GM19240 (cell line): ENCODE results near the gene NAA16.
"Not testable (repeated sequence)": the region's sequence is repeated elsewhere in the genome, so short reads cannot be mapped to it uniquely, and the experiment has no call there.

Experiments
- DNase-seq: peaks from one replicate; pipeline ENCODE4 v3.0.0; 2011; ENCODE audit warnings: low spot score; ENCODE audit not compliant: insufficient read length

NAA16 gene

GRCh38 chr13:41310963-41311405, at the start of gene NAA16:
Gene NAA16 (plus strand): TSS chr13:41311267. CDS start chr13:41311529, 262 bp downstream.
- DNase-seq, result peak; percentile 81

GRCh38 chr13:41263261-41263971, 47.7 kb upstream of the NAA16 start, which contains the start of gene MTRF1:
Gene MTRF1 (minus strand): TSS chr13:41263576. CDS start chr13:41260907, 2,669 bp downstream.
- DNase-seq, result peak; percentile 56

- no peak for DNase-seq
Observed at GRCh38 chr13:41267106-41267505, 44.0 kb upstream of the NAA16 start.

GRCh38 chr13:41268764-41269163, 42.3 kb upstream of the NAA16 start:
- no peak for DNase-seq

GRCh38 chr13:41271456-41272285, 39.4 kb upstream of the NAA16 start:
- no peak for DNase-seq

GRCh38 chr13:41273831-41274441, 37.1 kb upstream of the NAA16 start:
- no peak for DNase-seq

GRCh38 chr13:41274881-41275280, 36.2 kb upstream of the NAA16 start:
- no peak for DNase-seq

- DNase-seq, result no peak
Observed at GRCh38 chr13:41276824-41277223, 34.2 kb upstream of the NAA16 start.

- not testable (repeated sequence) for DNase-seq
Observed at GRCh38 chr13:41279156-41279555, 31.9 kb upstream of the NAA16 start.

GRCh38 chr13:41282129-41282571, 28.9 kb upstream of the NAA16 start:
- no peak for DNase-seq

- DNase-seq, result no peak
Observed at GRCh38 chr13:41284512-41285288, 26.4 kb upstream of the NAA16 start.

- no peak for DNase-seq
Observed at GRCh38 chr13:41286370-41286769, 24.7 kb upstream of the NAA16 start.

- no peak for DNase-seq
Observed at GRCh38 chr13:41289463-41289881, 21.6 kb upstream of the NAA16 start.

- DNase-seq, result no peak
Observed at GRCh38 chr13:41291246-41291645, 19.8 kb upstream of the NAA16 start.

GRCh38 chr13:41293272-41293671, 17.8 kb upstream of the NAA16 start:
- no peak for DNase-seq

GRCh38 chr13:41294914-41295313, 16.2 kb upstream of the NAA16 start:
- DNase-seq, result no peak

- no peak for DNase-seq
Observed at GRCh38 chr13:41295973-41296372, 15.1 kb upstream of the NAA16 start.

GRCh38 chr13:41296879-41297646, 14.0 kb upstream of the NAA16 start:
- DNase-seq, result no peak

GRCh38 chr13:41299316-41300094, 11.6 kb upstream of the NAA16 start:
- no peak for DNase-seq

GRCh38 chr13:41302743-41303142, 8.3 kb upstream of the NAA16 start:
- DNase-seq, result no peak
